GM10847 (cell line): ENCODE data around the gene SMTNL2.

ENCODE experiments used
- POLR2A ChIP-seq: IDR thresholded peaks from 2 replicates; pipeline ENCODE4 v1.6.1; 2011; ENCODE audit not compliant: insufficient read length; ENCODE audit errors: extremely low read depth

SMTNL2 gene

GRCh38 chr17:4542003-4542725, 42.2 kb upstream of the SMTNL2 start:
- no peak for TF ChIP-seq POLR2A

GRCh38 chr17:4542726-4543191, 41.6 kb upstream of the SMTNL2 start:
- no peak for TF ChIP-seq POLR2A

- TF ChIP-seq POLR2A: no peak
Observed at GRCh38 chr17:4543557-4544026, 40.7 kb upstream of the SMTNL2 start.

GRCh38 chr17:4544135-4544950, 40.0 kb upstream of the SMTNL2 start:
- no peak for TF ChIP-seq POLR2A

GRCh38 chr17:4544951-4545216, 39.4 kb upstream of the SMTNL2 start:
- no peak for TF ChIP-seq POLR2A

- TF ChIP-seq POLR2A: no peak
Observed at GRCh38 chr17:4545217-4545951, 38.9 kb upstream of the SMTNL2 start.

- TF ChIP-seq POLR2A: no peak
Observed at GRCh38 chr17:4547118-4547906, 37.0 kb upstream of the SMTNL2 start.

- no peak for TF ChIP-seq POLR2A
Observed at GRCh38 chr17:4548061-4548461, 36.3 kb upstream of the SMTNL2 start.

GRCh38 chr17:4548721-4549531, 35.4 kb upstream of the SMTNL2 start:
- no peak for TF ChIP-seq POLR2A

GRCh38 chr17:4549781-4550533, 34.4 kb upstream of the SMTNL2 start:
- TF ChIP-seq POLR2A: no peak

GRCh38 chr17:4550534-4551039, 33.7 kb upstream of the SMTNL2 start:
- TF ChIP-seq POLR2A: no peak

GRCh38 chr17:4551141-4551540, 33.2 kb upstream of the SMTNL2 start:
- no peak for TF ChIP-seq POLR2A

GRCh38 chr17:4551796-4552525, 32.4 kb upstream of the SMTNL2 start:
- TF ChIP-seq POLR2A: no peak

- TF ChIP-seq POLR2A: no peak
Observed at GRCh38 chr17:4553669-4554068, 30.7 kb upstream of the SMTNL2 start.
